NCI-H1048 (cell line): ENCODE measurements around the gene SULT2A1.
"Not testable (repeated sequence)": the region's sequence is repeated elsewhere in the genome, so short reads cannot be mapped to it uniquely, and the experiment has no call there.

Experiments used
- DNase-seq: peaks from one replicate; lab custom pipeline; 2025; lab: John Stamatoyannopoulos, UW

Gene SULT2A1

GRCh38 chr19:47860602-47861297, 25.4 kb downstream of the SULT2A1 start:
- no peak for DNase-seq

GRCh38 chr19:47859838-47860237, 26.3 kb downstream of the SULT2A1 start:
- DNase-seq: not testable (repeated sequence)

GRCh38 chr19:47858646-47859285, 27.3 kb downstream of the SULT2A1 start, which contains the start of gene TPRX2:
Gene TPRX2 (plus strand): TSS chr19:47859235. CDS start chr19:47859247, 12 bp downstream.
- DNase-seq: not testable (repeated sequence)

GRCh38 chr19:47858231-47858630, 27.9 kb downstream of the SULT2A1 start:
- DNase-seq: not testable (repeated sequence)

GRCh38 chr19:47854459-47854858, 31.7 kb downstream of the SULT2A1 start:
- DNase-seq: no peak

GRCh38 chr19:47853003-47853402, 33.1 kb downstream of the SULT2A1 start:
- DNase-seq: no peak

- DNase-seq: no peak
Measured at GRCh38 chr19:47848823-47849473, 37.2 kb downstream of the SULT2A1 start.

GRCh38 chr19:47848425-47848822, 37.7 kb downstream of the SULT2A1 start:
- DNase-seq: no peak

GRCh38 chr19:47842941-47843340, 43.2 kb downstream of the SULT2A1 start:
- DNase-seq: no peak

GRCh38 chr19:47839913-47840312, 46.2 kb downstream of the SULT2A1 start:
- no peak for DNase-seq

- no peak for DNase-seq
Measured at GRCh38 chr19:47839411-47839810, 46.7 kb downstream of the SULT2A1 start.

GRCh38 chr19:47836038-47836437, 50.1 kb downstream of the SULT2A1 start:
- DNase-seq: no peak

GRCh38 chr19:47832723-47833122, 53.4 kb downstream of the SULT2A1 start:
- DNase-seq: no peak

- no peak for DNase-seq
Measured at GRCh38 chr19:47826800-47827199, 59.3 kb downstream of the SULT2A1 start.

GRCh38 chr19:47824396-47824795, 61.7 kb downstream of the SULT2A1 start:
- DNase-seq: no peak

GRCh38 chr19:47821460-47822020, 64.6 kb downstream of the SULT2A1 start, which contains the start of gene CRX:
Gene CRX (plus strand): TSS chr19:47821937. CDS start chr19:47834444, 12,507 bp downstream.
- no peak for DNase-seq
